Body of pancreas (tissue), 4 donors: Measurements from ENCODE around the gene ELOVL5.

ENCODE experiments used
- CTCF ChIP-seq, 7 experiments: fragments of 450-650 bp in 4 of 7; fragments of 200-600 bp in 3 of 7; sonication (generic) in 3 of 7; IDR thresholded peaks; one replicate each; pipeline ENCODE4 v1.5.1; 2016 to 2019; ENCODE audit warnings: antibody characterized with exemption in 7 of 7
- POLR2A ChIP-seq, 3 donors: fragments of 450-650 bp; IDR thresholded peaks; one replicate each; pipeline ENCODE4 v1.6.1; 2016; ENCODE audit warnings: antibody characterized with exemption in 3 of 3, mild to moderate bottlenecking in 2 of 3

GRCh38 chr6:53251033-53251672 is 97.6 kb downstream of the ELOVL5 start:
- TF ChIP-seq POLR2A (IDR thresholded peaks at IDR 0.05) = no peak
- no peak for TF ChIP-seq CTCF (IDR thresholded peaks at IDR 0.05)
